GDM1 (cell line): ENCODE results near the gene SMARCA4.
"Not testable (repeated sequence)": the region's sequence is repeated elsewhere in the genome, so short reads cannot be mapped to it uniquely, and the experiment has no call there.

Experiments
- DNase-seq: peaks from one replicate; lab custom pipeline; 2025; lab: John Stamatoyannopoulos, UW

Gene SMARCA4

DNA sequence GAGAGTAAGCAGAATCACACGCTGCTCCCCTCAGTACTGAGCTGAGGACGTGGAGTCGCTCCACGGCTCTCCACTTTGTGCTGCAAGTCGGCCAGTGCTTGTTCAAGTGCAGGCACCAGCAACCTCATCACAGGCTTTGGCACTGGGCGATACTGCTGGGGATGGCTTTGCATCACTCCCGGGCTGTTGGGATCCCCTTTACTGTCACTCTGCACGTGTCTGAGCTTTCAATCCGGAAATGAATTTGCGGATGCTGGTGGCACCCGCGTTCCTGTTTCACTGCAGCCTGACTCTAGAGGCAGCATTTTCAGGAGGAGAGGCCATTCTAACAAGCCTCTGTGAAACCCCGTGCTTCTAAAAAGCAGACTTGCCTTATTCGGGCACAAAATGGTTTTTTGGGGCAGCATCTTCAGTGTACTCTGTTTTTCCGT, 19.1 kb downstream of the SMARCA4 start:
- peak; percentile 38 for DNase-seq

GRCh38 chr19:10981252-10981895, 20.5 kb downstream of the SMARCA4 start:
- no peak for DNase-seq

GRCh38 chr19:10983026-10983425, 22.2 kb downstream of the SMARCA4 start:
- DNase-seq: no peak

DNA sequence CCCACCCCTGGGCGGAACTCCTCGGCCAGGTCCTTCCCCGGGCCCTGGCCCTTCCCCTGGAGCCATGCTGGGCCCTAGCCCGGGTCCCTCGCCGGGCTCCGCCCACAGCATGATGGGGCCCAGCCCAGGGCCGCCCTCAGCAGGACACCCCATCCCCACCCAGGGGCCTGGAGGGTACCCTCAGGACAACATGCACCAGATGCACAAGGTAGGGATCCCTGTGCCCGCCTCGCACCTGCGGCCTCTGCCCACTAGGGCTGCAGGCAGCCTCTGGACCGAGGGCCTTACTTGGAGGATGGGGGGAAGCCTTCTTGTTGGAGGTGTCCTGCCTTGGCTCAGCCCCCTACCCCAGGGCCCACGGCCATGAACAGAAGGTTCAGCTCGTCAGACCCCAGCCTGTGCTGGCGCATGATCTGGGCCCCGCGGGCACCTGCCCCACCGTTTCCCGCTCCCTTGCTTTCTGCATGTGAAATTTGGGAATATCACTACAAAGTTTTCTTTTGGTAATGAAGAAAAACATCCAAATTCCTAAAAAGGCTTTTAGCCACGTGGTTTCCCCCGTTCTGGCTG, 23.4 kb downstream of the SMARCA4 start:
- DNase-seq: no peak

DNA sequence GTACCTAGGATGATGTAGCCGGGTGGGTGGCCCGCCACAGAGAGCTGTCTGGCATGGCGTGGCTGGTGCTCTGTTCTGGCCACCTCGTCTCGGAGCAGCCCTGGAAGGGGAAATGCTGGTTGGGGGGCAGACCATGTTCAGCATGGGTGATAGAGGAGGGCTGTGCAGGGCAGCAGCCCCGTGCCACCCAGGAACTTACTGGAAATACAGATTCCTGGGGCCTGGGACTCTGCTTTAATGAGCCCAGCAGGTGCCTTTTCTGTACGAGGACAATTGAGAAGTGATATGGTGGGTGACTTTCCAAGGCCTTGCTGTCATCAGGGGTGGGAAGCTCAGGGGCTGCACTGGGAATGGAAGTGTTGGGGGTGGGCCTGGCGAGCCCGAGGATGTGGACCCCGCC, 24.7 kb downstream of the SMARCA4 start:
- DNase-seq: no peak

GRCh38 chr19:10986301-10987127, 25.7 kb downstream of the SMARCA4 start:
- DNase-seq: no peak

GRCh38 chr19:10987571-10988297, 26.9 kb downstream of the SMARCA4 start:
- DNase-seq: no peak

- no peak for DNase-seq
Measured at GRCh38 chr19:10988380-10988779, 27.6 kb downstream of the SMARCA4 start.

DNA sequence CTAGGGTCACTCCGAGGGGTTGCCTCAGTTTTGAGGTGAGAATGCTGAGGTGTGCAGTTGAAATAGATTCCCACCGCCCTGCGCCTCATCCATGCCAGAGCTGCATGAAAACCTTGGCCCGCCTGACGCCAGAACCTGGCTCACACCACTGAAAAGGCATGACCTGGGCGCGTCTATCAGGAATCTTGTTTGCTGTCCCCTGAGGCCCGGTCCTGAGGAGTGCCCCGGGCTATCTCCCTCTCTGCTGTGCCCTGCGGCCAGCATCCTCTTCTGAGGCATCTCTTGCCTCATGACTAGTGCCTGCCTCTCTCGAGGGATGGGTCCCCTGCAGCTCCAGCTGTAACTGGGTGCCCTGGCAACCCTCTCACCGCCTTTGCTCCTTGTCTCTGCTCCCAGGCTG, 28.1 kb downstream of the SMARCA4 start:
- DNase-seq: no peak

DNA sequence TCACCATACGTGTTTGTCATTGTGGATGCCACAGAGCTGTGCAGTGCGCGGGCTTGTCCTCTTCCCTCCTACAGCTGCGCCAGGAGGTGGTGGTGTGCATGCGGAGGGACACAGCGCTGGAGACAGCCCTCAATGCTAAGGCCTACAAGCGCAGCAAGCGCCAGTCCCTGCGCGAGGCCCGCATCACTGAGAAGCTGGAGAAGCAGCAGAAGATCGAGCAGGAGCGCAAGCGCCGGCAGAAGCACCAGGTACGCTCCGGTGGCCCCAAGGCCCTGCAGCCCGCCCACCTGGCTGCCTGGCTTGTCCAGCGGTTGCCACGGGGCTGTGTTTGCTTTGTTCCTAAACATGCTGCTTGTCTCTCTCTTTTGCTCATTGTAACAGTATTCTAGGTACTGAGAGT, 30.2 kb downstream of the SMARCA4 start:
- no peak for DNase-seq

GRCh38 chr19:10991521-10992081, 30.8 kb downstream of the SMARCA4 start:
- no peak for DNase-seq

DNA sequence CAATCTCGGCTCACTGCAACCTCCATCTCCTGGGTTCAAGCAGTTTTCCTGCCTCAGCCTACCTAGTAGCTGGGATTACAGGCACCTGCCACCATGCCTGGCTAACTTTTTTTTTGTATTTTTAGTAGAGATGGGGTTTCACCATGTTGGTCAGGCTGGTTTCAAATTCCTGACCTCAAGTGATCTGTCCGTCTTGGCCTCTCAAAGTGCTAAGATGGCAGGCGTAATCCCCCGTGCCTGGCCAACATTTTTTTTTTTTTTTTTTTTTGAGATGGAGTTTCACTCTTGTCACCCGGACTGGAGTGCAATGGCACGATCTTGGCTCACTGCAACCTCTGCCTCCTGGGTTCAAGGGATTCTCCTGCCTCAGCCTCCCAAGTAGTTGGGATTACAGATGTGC, 31.3 kb downstream of the SMARCA4 start:
- not testable (repeated sequence) for DNase-seq

- no peak for DNase-seq
Measured at GRCh38 chr19:10995926-10996600, 35.2 kb downstream of the SMARCA4 start.

- no peak for DNase-seq
Measured at GRCh38 chr19:10998045-10998533, 37.3 kb downstream of the SMARCA4 start.

DNA sequence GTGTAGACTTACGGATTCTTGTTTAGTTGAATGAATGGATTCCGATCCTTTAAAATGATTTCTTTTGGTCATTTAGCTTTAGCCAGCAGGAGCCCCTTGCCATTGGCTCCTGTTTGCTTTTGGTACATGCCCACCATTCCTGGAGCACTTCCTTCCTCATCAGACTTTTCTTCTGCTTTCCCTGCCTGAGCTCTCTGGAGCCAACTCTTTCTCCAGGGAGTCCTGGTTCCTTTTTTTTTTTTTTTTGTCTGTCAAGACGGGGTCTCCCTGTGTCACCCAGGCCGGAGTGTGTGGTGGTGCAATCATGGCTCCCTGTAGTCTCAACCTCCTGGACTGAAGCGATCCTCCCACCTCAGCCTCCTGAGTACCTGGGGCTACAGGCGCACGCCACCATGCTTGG, 37.8 kb downstream of the SMARCA4 start:
- DNase-seq: no peak

DNA sequence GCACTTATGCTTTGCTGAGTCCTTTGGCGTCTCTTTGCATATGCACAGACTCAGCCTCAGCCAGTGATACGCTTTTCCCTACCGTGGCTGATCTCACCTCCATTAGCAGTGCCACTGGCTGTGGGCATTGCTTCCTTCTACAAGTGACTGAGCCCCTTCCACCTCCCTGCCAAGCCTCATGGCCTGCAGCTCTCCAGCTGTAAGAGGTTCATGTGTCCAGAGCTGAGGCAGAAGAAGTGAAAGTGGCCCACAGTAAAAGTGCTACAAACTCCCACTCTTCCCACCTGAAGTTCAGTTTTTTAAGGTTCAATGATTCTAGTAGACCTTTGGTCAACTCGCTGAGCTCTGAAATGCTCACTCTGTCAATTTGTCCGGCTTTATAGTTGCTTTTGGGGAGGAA, 44.7 kb downstream of the SMARCA4 start:
- no peak for DNase-seq

DNA sequence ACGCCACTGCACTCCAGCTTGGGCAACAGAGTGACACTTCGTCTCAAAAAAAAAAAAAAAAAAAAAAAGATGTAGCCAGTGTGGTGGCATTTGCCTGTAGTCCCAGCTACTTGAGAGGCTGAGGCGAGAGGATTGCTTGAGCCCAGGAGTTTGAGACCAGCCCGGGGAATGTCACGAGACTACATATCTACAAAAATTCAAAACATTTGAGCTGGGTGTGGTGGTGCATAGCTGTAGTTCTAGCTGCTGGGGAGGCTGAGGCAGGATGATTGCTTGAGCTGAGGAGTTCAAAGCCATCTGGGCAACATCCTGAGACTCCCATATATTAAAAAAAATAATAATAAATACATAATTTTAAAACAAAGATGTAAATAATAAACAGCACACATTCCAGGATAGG, 46.6 kb downstream of the SMARCA4 start:
- no peak for DNase-seq

DNA sequence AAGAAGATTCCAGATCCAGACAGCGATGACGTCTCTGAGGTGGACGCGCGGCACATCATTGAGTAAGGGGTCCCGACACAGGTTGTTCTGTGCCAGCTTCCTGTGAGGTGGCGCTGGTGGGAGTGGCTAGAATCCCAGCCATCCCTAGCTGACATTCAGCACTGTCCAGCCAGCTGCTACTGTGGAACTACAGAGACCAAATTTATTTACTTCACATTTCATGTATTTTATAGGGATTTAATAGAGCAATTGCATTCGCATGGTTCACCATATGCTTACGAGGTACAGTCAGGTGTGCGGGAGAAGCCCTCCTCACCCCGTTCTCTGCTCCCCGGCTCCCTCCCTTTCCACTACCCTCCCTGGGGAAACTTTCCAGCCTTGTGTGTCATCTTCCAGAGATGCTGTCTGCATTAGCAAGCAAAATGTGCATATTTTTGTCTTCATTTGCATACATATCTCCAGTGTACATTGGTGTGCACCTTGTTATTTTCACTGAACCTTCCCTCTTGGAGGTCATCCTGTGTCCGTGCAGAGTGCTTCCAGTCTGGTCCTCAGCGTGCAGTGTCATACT, 47.2 kb downstream of the SMARCA4 start:
- DNase-seq: no peak

DNA sequence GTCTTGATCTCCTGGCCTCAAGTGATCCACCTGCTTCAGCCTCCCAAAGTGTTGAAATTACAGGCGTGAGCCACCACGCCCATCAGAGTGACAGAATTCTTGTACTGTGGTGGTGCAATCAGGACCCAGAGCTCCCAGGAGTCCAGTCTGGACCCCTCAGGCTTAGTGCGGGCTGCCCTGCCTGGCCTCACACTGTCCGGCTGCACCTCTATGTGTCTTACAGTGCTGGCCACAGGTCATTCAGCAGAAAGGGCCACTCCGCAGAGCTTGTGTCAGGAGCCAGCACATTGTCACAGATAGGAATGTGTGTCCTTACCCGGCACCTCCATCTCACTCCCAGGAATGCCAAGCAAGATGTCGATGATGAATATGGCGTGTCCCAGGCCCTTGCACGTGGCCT, 49.2 kb downstream of the SMARCA4 start:
- DNase-seq: no peak

DNA sequence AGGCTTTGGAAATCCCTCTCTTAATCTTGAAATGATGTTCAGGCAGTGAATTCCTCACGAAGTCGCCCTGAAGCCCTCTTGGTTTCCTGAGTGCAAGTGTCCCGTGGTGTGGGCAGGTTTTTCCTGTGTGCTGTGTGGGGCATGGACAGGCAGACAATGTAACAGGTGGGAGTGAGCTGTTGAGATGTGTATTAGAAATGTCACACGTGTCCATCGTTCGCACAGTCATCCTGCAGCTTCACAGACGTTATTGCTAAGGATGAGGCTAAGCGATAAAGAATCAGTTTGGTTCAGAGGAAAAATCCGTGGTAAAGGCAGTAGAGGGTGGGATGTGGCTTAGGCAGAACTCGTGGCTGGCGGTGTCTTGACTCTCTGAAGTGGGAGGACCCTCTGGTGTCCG, 51.7 kb downstream of the SMARCA4 start:
- DNase-seq: no peak

DNA sequence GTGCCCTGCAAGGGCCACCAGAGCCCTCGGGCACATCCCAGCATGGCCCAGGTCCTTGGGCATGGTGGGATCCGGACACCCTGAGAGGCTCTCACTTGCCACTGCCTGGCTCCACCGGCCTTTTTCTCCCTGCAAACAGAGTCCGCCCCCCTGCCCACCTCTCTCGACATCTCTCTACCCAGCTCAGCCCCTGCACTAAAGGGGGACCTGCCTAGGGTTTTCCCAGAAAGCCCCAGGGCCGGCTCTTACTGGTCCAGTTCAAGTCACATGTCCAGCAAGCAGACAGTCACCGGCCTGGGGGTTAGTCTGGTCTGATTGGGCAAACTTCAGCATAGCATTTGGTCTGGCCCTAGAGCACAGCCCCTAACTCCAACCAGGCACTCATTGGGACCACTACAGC, 52.9 kb downstream of the SMARCA4 start:
- DNase-seq: no peak
